ENCODE measurements around the gene MSL1. TPM values are rescaled to one million over a fixed set of nuclear protein-coding genes. Genes with fewer than 3 reads are reported as not detected.

The MSL1 gene
- total RNA-seq, 1 experiment from 2014 or later = 61.3 TPM

- DNase-seq (ENCODE audit: low read depth) = no peak
Measured at GRCh38 chr17:40104594-40105486, 16.9 kb upstream of the MSL1 start.

- no peak for DNase-seq (ENCODE audit: low read depth)
Measured at GRCh38 chr17:40105861-40106759, 15.7 kb upstream of the MSL1 start.

- DNase-seq (ENCODE audit: low read depth) = no peak
Measured at GRCh38 chr17:40106760-40107521, 14.8 kb upstream of the MSL1 start.

DNA sequence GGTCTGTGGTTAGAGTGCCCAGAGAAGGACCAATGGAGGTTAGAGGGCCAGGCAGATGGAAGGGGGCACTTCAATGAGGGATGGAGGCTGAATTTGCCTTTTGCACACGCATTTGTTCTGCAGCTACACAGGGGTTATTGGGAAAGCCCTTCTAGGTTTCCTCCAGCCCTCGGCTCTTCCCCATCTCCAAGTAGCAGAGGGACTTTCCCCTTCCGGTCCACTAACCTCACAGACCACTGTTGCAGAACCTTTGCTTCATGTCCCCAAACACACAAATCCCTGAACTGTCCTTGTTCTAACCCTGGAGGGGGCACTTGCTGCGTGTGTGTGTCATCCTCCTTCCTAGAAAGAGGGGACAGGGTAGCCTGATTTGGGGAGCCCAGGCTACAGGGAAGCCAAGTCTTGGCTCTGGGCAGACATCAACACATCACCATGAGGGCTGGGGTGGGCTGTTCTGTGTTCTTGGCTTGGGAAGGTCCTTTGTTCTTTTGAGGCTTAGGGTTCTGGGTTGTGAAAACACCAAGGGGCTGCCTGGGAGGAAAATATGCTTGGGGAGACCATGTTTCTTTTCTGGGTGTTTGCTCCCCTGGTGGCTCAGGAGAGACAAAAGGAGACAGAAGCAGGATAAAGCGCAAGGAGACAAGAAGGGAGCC lies 14.1 kb upstream of the MSL1 start:
- DNase-seq (ENCODE audit: low read depth) = no peak

GRCh38 chr17:40108970-40109824 lies 12.6 kb upstream of the MSL1 start:
- no peak for DNase-seq (ENCODE audit: low read depth)

DNA sequence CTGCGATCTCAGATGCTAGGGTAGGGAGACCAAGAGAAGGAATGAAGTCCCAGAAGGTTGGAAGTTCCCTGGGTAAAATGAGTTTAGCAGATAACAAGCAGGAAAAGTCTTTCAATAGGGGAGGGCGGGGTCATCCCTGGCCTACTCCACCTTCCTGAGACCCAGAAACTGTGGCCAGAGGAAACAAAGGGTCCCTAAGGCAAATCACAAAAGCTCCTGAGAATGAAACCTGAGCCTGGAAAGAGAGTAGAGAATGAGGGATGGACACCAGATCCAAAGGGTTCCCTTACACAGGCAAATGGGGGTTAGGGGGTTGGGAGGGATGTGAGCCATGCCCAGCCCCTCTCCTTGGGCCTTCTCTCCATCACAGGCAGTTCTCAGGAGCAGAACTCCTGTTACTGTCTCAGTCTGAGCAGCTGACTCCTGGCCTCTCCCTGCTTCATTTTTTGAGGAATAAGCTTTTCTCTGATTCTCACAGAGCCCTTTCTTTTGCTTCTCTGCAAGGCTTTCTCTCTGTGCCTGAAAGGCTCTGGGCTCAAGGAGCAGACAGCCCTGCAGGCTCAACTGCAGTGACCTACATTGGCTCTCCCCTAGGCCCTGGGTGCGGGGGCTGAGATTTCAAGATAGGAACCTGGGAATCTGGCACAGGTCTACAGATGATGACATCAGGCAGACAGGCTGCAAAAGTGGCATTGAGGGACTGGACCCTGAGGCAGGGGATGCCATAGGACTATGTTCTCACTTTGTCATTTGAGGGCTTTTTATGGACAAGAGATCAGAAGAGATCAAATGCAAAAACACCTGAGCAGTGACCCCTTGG lies 11.5 kb upstream of the MSL1 start:
- no peak for DNase-seq (ENCODE audit: low read depth)

DNA sequence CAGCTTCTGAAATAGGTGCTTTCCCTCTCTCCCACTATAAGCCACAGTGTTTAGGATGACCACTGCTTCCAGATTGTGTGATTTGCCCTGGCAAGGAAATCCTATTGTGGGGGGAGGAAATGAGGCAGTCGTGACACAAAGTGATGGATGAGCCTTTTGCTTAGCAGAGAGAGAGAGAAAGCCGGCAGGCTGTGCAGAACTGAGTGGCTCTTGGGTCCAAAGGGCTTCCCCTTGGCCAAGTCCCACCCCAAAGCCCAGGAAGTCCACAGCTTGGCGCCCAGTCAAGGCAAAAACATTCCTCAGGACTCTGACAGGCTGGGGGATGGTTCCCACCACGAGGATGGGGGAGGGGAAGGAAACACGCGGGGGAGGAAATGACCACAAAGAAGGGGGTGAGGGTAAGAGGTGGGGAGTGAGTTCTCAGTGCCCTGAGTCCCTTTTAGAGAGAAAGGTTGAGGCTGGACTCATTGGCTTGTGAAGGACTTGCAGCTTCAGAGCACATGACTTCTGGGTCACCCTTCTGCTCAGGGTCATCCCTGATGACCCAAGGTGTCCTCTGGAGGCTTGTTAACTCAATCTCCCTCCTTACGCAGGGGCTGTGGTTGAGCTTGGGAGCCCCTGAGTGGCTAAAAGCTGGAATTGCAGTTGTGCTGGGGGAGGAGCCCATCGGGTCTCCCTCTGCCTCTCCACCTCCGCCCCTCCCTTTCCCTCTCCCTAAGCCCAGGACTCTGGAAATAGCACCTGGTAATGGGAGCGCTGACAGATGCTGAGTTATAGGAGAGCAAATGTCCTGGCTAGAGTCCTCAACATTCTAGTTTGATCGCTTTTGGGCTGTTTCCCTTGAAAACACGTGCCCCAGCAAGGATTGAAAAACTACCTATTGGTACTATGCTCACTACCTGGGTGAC lies 10.3 kb upstream of the MSL1 start:
- peak; percentile 94 for DNase-seq (ENCODE audit: low read depth)

DNA sequence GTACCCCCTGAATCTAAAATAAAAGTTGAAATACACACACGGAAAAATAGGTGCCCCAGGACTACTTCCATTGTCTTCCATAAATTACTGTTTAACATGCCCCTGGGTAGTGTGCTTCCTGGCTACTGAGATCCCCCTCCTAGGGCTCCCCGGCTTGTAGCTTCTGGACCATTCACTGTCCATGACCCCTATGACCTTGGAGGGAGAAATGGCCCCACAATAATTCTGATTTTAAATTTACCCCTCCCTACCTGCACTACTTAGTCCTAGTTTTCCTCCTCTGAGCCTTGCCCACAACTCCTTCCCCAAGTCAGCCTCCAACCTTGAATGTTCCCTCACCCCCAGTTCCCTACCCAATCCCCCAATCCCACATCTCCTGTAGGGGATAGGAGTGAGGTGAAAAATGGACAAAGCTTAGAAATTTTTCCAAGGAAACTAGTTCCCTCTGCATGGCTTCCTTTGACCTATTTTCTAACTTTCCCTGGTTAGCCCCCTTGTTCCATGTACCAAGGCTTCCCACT lies 9.5 kb upstream of the MSL1 start:
- no peak for DNase-seq (ENCODE audit: low read depth)

DNA sequence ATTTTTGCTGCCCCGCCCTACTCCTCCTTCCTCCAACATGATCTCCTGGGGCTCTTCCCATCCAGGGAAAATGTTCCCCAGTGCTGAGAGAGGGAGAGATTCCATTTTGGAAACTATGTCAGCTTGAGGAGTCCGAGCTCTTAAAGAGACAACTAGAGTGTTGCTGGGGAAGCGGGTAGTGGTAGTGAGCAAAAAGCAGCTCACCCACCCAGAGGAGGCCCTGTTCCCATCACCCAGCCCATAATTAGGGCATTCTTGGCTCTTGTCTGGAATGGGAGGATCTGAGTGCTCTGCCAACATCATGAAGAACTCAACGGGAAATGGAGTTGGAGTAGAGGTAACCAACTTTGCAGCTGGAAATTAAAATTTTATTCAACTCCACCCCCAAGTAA lies 9.1 kb upstream of the MSL1 start:
- no peak for DNase-seq (ENCODE audit: low read depth)

DNA sequence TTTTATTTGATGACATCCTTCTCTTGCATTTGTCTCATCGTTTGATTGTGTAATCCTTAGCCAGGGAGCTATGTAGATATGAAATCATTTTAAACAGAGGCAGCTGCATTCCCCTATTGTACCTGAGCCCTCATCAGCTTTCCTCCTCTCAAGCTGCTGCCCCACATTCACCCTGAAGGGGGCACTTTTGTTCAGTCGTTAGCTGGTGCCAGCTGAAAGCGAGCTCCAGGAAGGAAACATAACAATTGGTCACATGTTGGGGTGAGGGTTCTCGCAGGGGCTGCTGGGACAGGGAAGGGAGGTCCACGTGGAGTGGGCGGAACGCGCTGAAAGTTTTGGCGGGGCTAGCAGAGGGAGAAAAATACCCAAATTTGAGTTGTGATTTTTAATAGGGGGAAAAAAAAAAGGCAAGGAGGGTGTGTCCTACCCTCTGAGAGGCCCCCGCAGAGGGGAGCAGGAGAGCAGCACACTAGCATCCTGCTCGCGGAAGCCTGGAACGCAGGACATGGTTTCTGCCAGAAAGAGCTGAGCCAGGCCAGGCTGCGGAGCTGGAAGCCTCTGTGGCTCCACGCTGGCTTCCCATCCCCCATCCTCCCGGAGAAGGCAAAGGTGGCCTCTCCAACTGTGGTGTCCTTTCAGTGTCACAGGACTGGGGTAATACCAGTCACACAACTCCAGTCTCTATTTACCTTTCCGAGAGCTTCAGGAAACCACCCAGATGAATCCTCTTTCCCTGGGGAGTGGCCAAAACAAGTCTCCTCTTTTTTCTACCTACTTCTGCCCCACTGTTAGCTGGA lies 8.5 kb upstream of the MSL1 start:
- DNase-seq (ENCODE audit: low read depth) = peak; percentile 92

DNA sequence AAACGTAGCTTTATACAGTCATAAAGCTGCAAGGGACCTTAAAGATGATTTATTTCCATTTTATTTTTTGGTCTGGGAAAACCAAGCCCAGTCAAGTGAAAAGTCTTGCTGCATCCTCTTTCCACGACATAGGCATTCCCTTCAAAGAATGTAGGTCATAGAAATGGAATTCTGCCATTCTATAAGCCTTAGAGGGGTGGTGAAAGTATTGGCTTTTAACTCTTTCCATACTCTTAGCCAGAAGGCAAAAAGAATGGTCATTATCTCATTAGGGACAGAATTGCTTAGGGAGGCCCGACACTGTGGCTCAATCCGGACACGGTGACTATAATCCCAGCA lies 7.9 kb upstream of the MSL1 start:
- DNase-seq (ENCODE audit: low read depth) = no peak

GRCh38 chr17:40115101-40115436 lies 6.7 kb upstream of the MSL1 start:
- DNase-seq (ENCODE audit: low read depth) = no peak

GRCh38 chr17:40122136-40122998 lies 596 bp downstream of the MSL1 start:
- peak; percentile 44 for DNase-seq (ENCODE audit: low read depth)

DNA sequence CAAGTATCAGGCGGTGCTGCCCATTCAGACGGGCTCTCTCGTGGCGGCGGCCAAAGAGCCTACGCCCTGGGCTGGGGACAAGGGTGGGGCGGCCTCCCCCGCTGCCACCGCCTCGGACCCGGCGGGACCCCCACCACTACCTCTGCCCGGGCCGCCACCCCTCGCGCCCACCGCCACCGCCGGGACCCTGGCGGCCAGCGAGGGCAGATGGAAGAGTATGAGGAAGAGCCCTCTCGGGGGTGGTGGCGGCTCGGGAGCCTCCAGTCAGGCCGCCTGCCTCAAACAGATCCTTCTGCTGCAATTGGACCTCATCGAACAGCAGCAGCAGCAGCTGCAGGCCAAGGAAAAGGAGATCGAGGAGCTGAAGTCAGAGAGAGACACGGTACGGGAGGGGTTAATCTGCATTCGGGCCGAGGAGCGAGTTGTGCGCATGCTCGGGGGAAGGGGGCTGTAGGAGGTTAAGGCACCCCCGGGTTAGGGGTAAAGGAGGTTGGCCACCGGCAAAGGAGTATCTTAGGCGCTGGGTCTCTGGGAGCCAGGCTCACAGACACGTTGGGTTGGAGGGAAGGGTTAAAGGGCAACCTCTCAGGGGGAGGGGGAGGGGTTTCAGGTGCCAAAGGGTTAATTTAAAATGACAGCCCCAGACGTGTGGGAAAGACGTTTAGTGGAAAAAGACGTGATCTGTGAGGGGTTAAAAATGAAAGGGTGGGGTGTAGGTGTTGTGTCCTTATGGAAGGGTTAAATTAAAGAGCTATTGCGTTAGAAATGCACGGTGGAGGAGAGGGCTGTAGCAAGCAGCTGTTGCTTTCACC lies 1.4 kb downstream of the MSL1 start:
- peak; percentile 42 for DNase-seq (ENCODE audit: low read depth)

GRCh38 chr17:40123811-40124114 lies 2.0 kb downstream of the MSL1 start:
- DNase-seq (ENCODE audit: low read depth) = no peak
